Skeletal muscle tissue (tissue), 4 donors: ENCODE results near the gene STXBP5. TPM values are rescaled to one million over a fixed set of nuclear protein-coding genes. Genes with fewer than 3 reads are reported as not detected.
"Not testable (repeated sequence)": the region's sequence is repeated elsewhere in the genome, so short reads cannot be mapped to it uniquely, and the experiment has no call there.

Experiments
- H3K27ac ChIP-seq: one replicate; pipeline ENCODE4 v1.7.0; 2013; ENCODE audit warnings: mild to moderate bottlenecking, low read depth, low read length, inconsistent platforms
- H3K27me3 ChIP-seq, 3 donors: one replicate each; pipeline ENCODE4 v1.7.0; 2013; ENCODE audit warnings: low read length in 3 of 3; ENCODE audit not compliant: control insufficient read depth in 3 of 3, insufficient read depth in 3 of 3
- H3K36me3 ChIP-seq, 3 donors: one replicate each; pipeline ENCODE4 v1.7.0; 2013; ENCODE audit warnings: low read length in 3 of 3; ENCODE audit not compliant: control insufficient read depth in 3 of 3, insufficient read depth in 3 of 3
- H3K4me1 ChIP-seq, 3 donors: one replicate each; pipeline ENCODE4 v1.7.0; 2013; ENCODE audit warnings: low read length in 3 of 3, mild to moderate bottlenecking in 3 of 3; ENCODE audit not compliant: control insufficient read depth in 3 of 3, insufficient read depth in 3 of 3
- H3K4me3 ChIP-seq, 3 donors: one replicate each; pipeline ENCODE4 v1.7.0; 2013; ENCODE audit warnings: low read length in 3 of 3
- H3K9ac ChIP-seq, 3 donors: one replicate each; pipeline ENCODE4 v1.7.0; 2013; ENCODE audit warnings: low read length in 3 of 3, mild to moderate bottlenecking in 3 of 3, moderate library complexity in 2 of 3, low read depth in 1 of 3
- H3K9me3 ChIP-seq, 3 donors: one replicate each; pipeline ENCODE4 v1.7.0; 2013; ENCODE audit warnings: low read length in 3 of 3; ENCODE audit not compliant: control insufficient read depth in 3 of 3
- total RNA-seq: library from RNA; depleted of rRNA; stranded (reverse); fragments of >200 nt; gene quantifications from one replicate; pipeline ENCODE4 v1.2.3, GENCODE V29; 2014
- donor health status: Osteomylitis.

STXBP5 gene
- total RNA-seq, 1 donor from 2014 or later, result 14.6 TPM

GRCh38 chr6:147234685-147235084 is 30.5 kb downstream of the STXBP5 start:
- Histone ChIP-seq H3K4me1 (no peaks in the 10 kb centered on the region), H3K36me3 (peaks cover 0 to 14% (median 11%) of the 10 kb centered on the region in 3 donors), H3K9me3 (no peaks in the 10 kb centered on the region), H3K9ac (no peak overlapping the region), H3K4me3 (no peak overlapping the region), H3K27ac (no peak overlapping the region), H3K27me3 (no peaks in the 10 kb centered on the region)

GRCh38 chr6:147238164-147238563 is 33.9 kb downstream of the STXBP5 start:
- peaks cover 3 to 18% (median 17%) of the 10 kb centered on the region in 3 donors for H3K36me3 ChIP-seq
- H3K9ac ChIP-seq, result no peak overlapping the region
- no peaks in the 10 kb centered on the region for H3K4me1 ChIP-seq
- no peak overlapping the region for H3K4me3 ChIP-seq
- H3K27me3 ChIP-seq, result no peaks in the 10 kb centered on the region
- no peaks in the 10 kb centered on the region for H3K9me3 ChIP-seq
- H3K27ac ChIP-seq, result no peak overlapping the region

- no peaks in the 10 kb centered on the region for H3K4me1 ChIP-seq
- no peaks in the 10 kb centered on the region for H3K27me3 ChIP-seq
- no peak overlapping the region for H3K9ac ChIP-seq
- no peak overlapping the region for H3K4me3 ChIP-seq
- H3K36me3 ChIP-seq, result peaks cover 3 to 18% (median 17%) of the 10 kb centered on the region in 3 donors
- H3K9me3 ChIP-seq, result no peaks in the 10 kb centered on the region
- H3K27ac ChIP-seq, result no peak overlapping the region
Observed at GRCh38 chr6:147238906-147239305, 34.7 kb downstream of the STXBP5 start.

- Histone ChIP-seq H3K36me3 (peaks cover 3 to 7% (median 6%) of the 10 kb centered on the region in 3 donors), H3K4me1 (no peaks in the 10 kb centered on the region), H3K27me3 (no peaks in the 10 kb centered on the region), H3K9ac (no peak overlapping the region), H3K9me3 (no peaks in the 10 kb centered on the region), H3K4me3 (no peak overlapping the region), H3K27ac (no peak overlapping the region)
Observed at GRCh38 chr6:147244832-147245231, 40.6 kb downstream of the STXBP5 start.

GRCh38 chr6:147245693-147246092 is 41.5 kb downstream of the STXBP5 start:
- Histone ChIP-seq H3K27ac (no peak overlapping the region), H3K4me3 (no peak overlapping the region), H3K9ac (no peak overlapping the region), H3K4me1 (no peaks in the 10 kb centered on the region), H3K36me3 (peaks cover under 1 to 6% (median 4%) of the 10 kb centered on the region in 3 donors), H3K9me3 (no peaks in the 10 kb centered on the region), H3K27me3 (no peaks in the 10 kb centered on the region)

- H3K27me3 ChIP-seq, result no peaks in the 10 kb centered on the region
Observed at GRCh38 chr6:147246853-147247635, 42.8 kb downstream of the STXBP5 start.

GRCh38 chr6:147248859-147249258 is 44.6 kb downstream of the STXBP5 start:
- H3K9ac ChIP-seq, result no peak overlapping the region
- no peak overlapping the region for H3K27ac ChIP-seq
- no peaks in the 10 kb centered on the region for H3K4me1 ChIP-seq
- H3K27me3 ChIP-seq, result no peaks in the 10 kb centered on the region
- peaks cover 3 to 13% (median 7%) of the 10 kb centered on the region in 3 donors for H3K36me3 ChIP-seq
- no peak overlapping the region for H3K4me3 ChIP-seq
- no peaks in the 10 kb centered on the region for H3K9me3 ChIP-seq

More at GRCh38 chr6:147246853-147247635, 42.8 kb downstream of the STXBP5 start:
- H3K27ac ChIP-seq, result no peak overlapping the region
- H3K9me3 ChIP-seq, result no peaks in the 10 kb centered on the region
- H3K36me3 ChIP-seq, result peaks cover 3 to 10% (median 7%) of the 10 kb centered on the region in 3 donors
- H3K4me3 ChIP-seq, result no peak overlapping the region
- no peaks in the 10 kb centered on the region for H3K4me1 ChIP-seq
- no peak overlapping the region for H3K9ac ChIP-seq

GRCh38 chr6:147251072-147251471 is 46.9 kb downstream of the STXBP5 start:
- no peak overlapping the region for H3K4me3 ChIP-seq
- no peaks in the 10 kb centered on the region for H3K4me1 ChIP-seq
- H3K9ac ChIP-seq, result no peak overlapping the region
- H3K9me3 ChIP-seq, result no peaks in the 10 kb centered on the region
- no peak overlapping the region for H3K27ac ChIP-seq
- H3K27me3 ChIP-seq, result no peaks in the 10 kb centered on the region
- H3K36me3 ChIP-seq, result peaks cover 3 to 10% (median 7%) of the 10 kb centered on the region in 3 donors

GRCh38 chr6:147254929-147255473 is 50.8 kb downstream of the STXBP5 start:
- not testable (repeated sequence) for H3K9me3 ChIP-seq, H3K4me3 ChIP-seq, H3K27me3 ChIP-seq, H3K27ac ChIP-seq, H3K4me1 ChIP-seq, H3K9ac ChIP-seq
- H3K36me3 ChIP-seq, result peaks cover 3 to 14% (median 7%) of the 10 kb centered on the region in 3 donors

GRCh38 chr6:147255948-147256674 is 51.9 kb downstream of the STXBP5 start:
- Histone ChIP-seq H3K9me3 (no peaks in the 10 kb centered on the region), H3K9ac (no peak overlapping the region)

More at GRCh38 chr6:147255948-147256674, 51.9 kb downstream of the STXBP5 start:
- Histone ChIP-seq H3K36me3 (peaks cover under 1 to 10% (median 4%) of the 10 kb centered on the region in 3 donors), H3K27ac (no peak overlapping the region), H3K27me3 (no peaks in the 10 kb centered on the region), H3K4me1 (no peaks in the 10 kb centered on the region), H3K4me3 (no peak overlapping the region)
